Measurements from ENCODE around the gene KLHL28. TPM values are rescaled to one million over a fixed set of nuclear protein-coding genes. Genes with fewer than 3 reads are reported as not detected.
A peak's percentile ranks its signal among the peaks of the same experiment; 100 is the strongest.
"Not testable (repeated sequence)": the region's sequence is repeated elsewhere in the genome, so short reads cannot be mapped to it uniquely, and the experiment has no call there.

Gene KLHL28
- total RNA-seq, 2 experiments from 2014 or later, result 16.8 to 17.6 TPM

GRCh38 chr14:44910821-44911220, 50.9 kb downstream of the KLHL28 start:
- DNase-seq, result no peak
- Mint-ChIP-seq H3K27me3 (peaks cover 31% of the 10 kb centered on the region), H3K27ac (no peak overlapping the region), H3K36me3 (ENCODE audit: low read depth) (peaks cover 7% of the 10 kb centered on the region), H3K9me3 (no peaks in the 10 kb centered on the region), H3K4me1 (peaks cover 4% of the 10 kb centered on the region), H3K4me3 (no peak overlapping the region)
- ChIA-PET POLR2A (no interaction called here), CTCF (no interaction called here)

- peaks cover 2% of the 10 kb centered on the region for H3K27me3 Mint-ChIP-seq
- no peak overlapping the region for H3K27ac Mint-ChIP-seq
- DNase-seq, result no peak
- peaks cover 14% of the 10 kb centered on the region for H3K4me1 Mint-ChIP-seq
- POLR2A ChIA-PET, result interaction anchor here (0.6 kb wide), 1 partner anchor 206 kb away, joined by 14 read pairs; no protein-coding TSS in a partner anchor
- CTCF ChIA-PET, result interaction anchor here (0.8 kb wide), 1 partner anchor 207 kb away, joined by 3 read pairs; no protein-coding TSS in a partner anchor
- no peaks in the 10 kb centered on the region for H3K36me3 Mint-ChIP-seq (ENCODE audit: low read depth)
- no peaks in the 10 kb centered on the region for H3K9me3 Mint-ChIP-seq
- H3K4me3 Mint-ChIP-seq, result no peak overlapping the region
Measured at GRCh38 chr14:44901696-44902095, 60.1 kb downstream of the KLHL28 start.

- no peak for DNase-seq
- H3K27ac Mint-ChIP-seq, result no peak overlapping the region
- peak overlapping the region; percentile 87 for H3K4me3 Mint-ChIP-seq
- H3K9me3 Mint-ChIP-seq, result peaks cover 5% of the 10 kb centered on the region
- peaks cover 5% of the 10 kb centered on the region for H3K36me3 Mint-ChIP-seq (ENCODE audit: low read depth)
- peaks cover 2% of the 10 kb centered on the region for H3K27me3 Mint-ChIP-seq
- H3K4me1 Mint-ChIP-seq, result peaks cover 20% of the 10 kb centered on the region
- CTCF ChIA-PET, result interaction anchor here (1.6 kb wide), 1 partner anchor 63 kb away, joined by 3 read pairs; the partner anchor contains the start of genes KLHL28 and TOGARAM1
- POLR2A ChIA-PET, result no interaction called here
Measured at GRCh38 chr14:44898551-44898950, 63.2 kb downstream of the KLHL28 start.

- Mint-ChIP-seq H3K36me3 (ENCODE audit: low read depth) (peaks cover 5% of the 10 kb centered on the region), H3K27ac (peak overlapping the region; percentile 72), H3K4me3 (peak overlapping the region; percentile 87), H3K27me3 (peaks cover 2% of the 10 kb centered on the region), H3K4me1 (peaks cover 21% of the 10 kb centered on the region), H3K9me3 (peaks cover 7% of the 10 kb centered on the region)
- POLR2A ChIA-PET, result no interaction called here
- CTCF ChIA-PET, result interaction anchor here (1.6 kb wide), 1 partner anchor 64 kb away, joined by 3 read pairs; the partner anchor contains the start of genes KLHL28 and TOGARAM1
- no peak for DNase-seq
Measured at GRCh38 chr14:44897845-44898151, 63.9 kb downstream of the KLHL28 start.

- Mint-ChIP-seq H3K36me3 (ENCODE audit: low read depth) (peaks cover 5% of the 10 kb centered on the region), H3K27ac (peak overlapping the region; percentile 94), H3K9me3 (peaks cover 12% of the 10 kb centered on the region), H3K4me3 (peak overlapping the region; percentile 87), H3K27me3 (peaks cover 2% of the 10 kb centered on the region), H3K4me1 (peaks cover 25% of the 10 kb centered on the region)
- ChIA-PET CTCF (interaction anchor here (1.2 to 1.6 kb wide), 2 partner anchors 64 to 239 kb away, joined by 3 read pairs; partner anchors contain the start of genes KLHL28 and TOGARAM1), POLR2A (no interaction called here)
- peak; percentile 98 for DNase-seq
Measured at GRCh38 chr14:44897041-44897844, 64.5 kb downstream of the KLHL28 start.

- ChIA-PET CTCF (interaction anchor here (1.2 kb wide), 1 partner anchor 240 kb away, joined by 3 read pairs; no protein-coding TSS in a partner anchor), POLR2A (no interaction called here)
- H3K4me1 Mint-ChIP-seq, result peaks cover 31% of the 10 kb centered on the region
- peaks cover 18% of the 10 kb centered on the region for H3K9me3 Mint-ChIP-seq
- peaks cover 2% of the 10 kb centered on the region for H3K27me3 Mint-ChIP-seq
- no peak for DNase-seq
- peak overlapping the region; percentile 87 for H3K4me3 Mint-ChIP-seq
- H3K27ac Mint-ChIP-seq, result peak overlapping the region; percentile 94
- peaks cover 5% of the 10 kb centered on the region for H3K36me3 Mint-ChIP-seq (ENCODE audit: low read depth)
Measured at GRCh38 chr14:44896275-44897040, 65.3 kb downstream of the KLHL28 start.

- POLR2A ChIA-PET, result no interaction called here
- no peak for DNase-seq
- peaks cover 5% of the 10 kb centered on the region for H3K36me3 Mint-ChIP-seq (ENCODE audit: low read depth)
Measured at GRCh38 chr14:44895716-44896115, 66.0 kb downstream of the KLHL28 start.

GRCh38 chr14:44893535-44893934, 68.2 kb downstream of the KLHL28 start:
- H3K36me3 Mint-ChIP-seq (ENCODE audit: low read depth), result peaks cover 5% of the 10 kb centered on the region
- H3K4me1 Mint-ChIP-seq, result peaks cover 28% of the 10 kb centered on the region
- no peak for DNase-seq
- ChIA-PET CTCF (no interaction called here), POLR2A (no interaction called here)
- no peaks in the 10 kb centered on the region for H3K27me3 Mint-ChIP-seq
- no peak overlapping the region for H3K27ac Mint-ChIP-seq
- H3K9me3 Mint-ChIP-seq, result peaks cover 21% of the 10 kb centered on the region
- no peak overlapping the region for H3K4me3 Mint-ChIP-seq

More at GRCh38 chr14:44895716-44896115, 66.0 kb downstream of the KLHL28 start:
- Mint-ChIP-seq H3K9me3 (peaks cover 18% of the 10 kb centered on the region), H3K4me3 (no peak overlapping the region), H3K27me3 (peaks cover 2% of the 10 kb centered on the region), H3K27ac (no peak overlapping the region), H3K4me1 (peaks cover 31% of the 10 kb centered on the region)
- CTCF ChIA-PET, result no interaction called here

- CTCF ChIA-PET; H3K27me3 Mint-ChIP-seq; H3K36me3 Mint-ChIP-seq (ENCODE audit: low read depth); H3K27ac Mint-ChIP-seq; POLR2A ChIA-PET; DNase-seq; H3K4me3 Mint-ChIP-seq: not testable (repeated sequence)
- Mint-ChIP-seq H3K9me3 (peaks cover 25% of the 10 kb centered on the region), H3K4me1 (peaks cover 19% of the 10 kb centered on the region)
Measured at GRCh38 chr14:44891726-44892372, 69.9 kb downstream of the KLHL28 start.

GRCh38 chr14:44889595-44890471, 71.9 kb downstream of the KLHL28 start:
- ChIA-PET POLR2A (no interaction called here), CTCF (no interaction called here)
- no peak for DNase-seq
- peaks cover 11% of the 10 kb centered on the region for H3K4me1 Mint-ChIP-seq
- H3K36me3 Mint-ChIP-seq (ENCODE audit: low read depth), result no peaks in the 10 kb centered on the region
- H3K27me3 Mint-ChIP-seq, result no peaks in the 10 kb centered on the region
- H3K27ac Mint-ChIP-seq, result no peak overlapping the region
- H3K4me3 Mint-ChIP-seq, result no peak overlapping the region
- peaks cover 20% of the 10 kb centered on the region for H3K9me3 Mint-ChIP-seq

GRCh38 chr14:44887596-44887955, 74.2 kb downstream of the KLHL28 start:
- ChIA-PET POLR2A (no interaction called here), CTCF (no interaction called here)
- peaks cover 22% of the 10 kb centered on the region for H3K9me3 Mint-ChIP-seq
- no peak for DNase-seq
- peaks cover 8% of the 10 kb centered on the region for H3K4me1 Mint-ChIP-seq
- no peak overlapping the region for H3K27ac Mint-ChIP-seq
- peaks cover 2% of the 10 kb centered on the region for H3K27me3 Mint-ChIP-seq
- no peak overlapping the region for H3K4me3 Mint-ChIP-seq
- H3K36me3 Mint-ChIP-seq (ENCODE audit: low read depth), result no peaks in the 10 kb centered on the region

- Mint-ChIP-seq H3K36me3 (ENCODE audit: low read depth) (peaks cover 1% of the 10 kb centered on the region), H3K4me1 (peaks cover 4% of the 10 kb centered on the region), H3K27me3 (peaks cover 2% of the 10 kb centered on the region), H3K4me3 (no peak overlapping the region), H3K27ac (no peak overlapping the region), H3K9me3 (peaks cover 22% of the 10 kb centered on the region)
- ChIA-PET CTCF (no interaction called here), POLR2A (no interaction called here)
- no peak for DNase-seq
Measured at GRCh38 chr14:44886860-44887595, 74.7 kb downstream of the KLHL28 start.

All from activated CD4-positive, alpha-beta T cell treated with anti-CD3 and anti-CD28 coated beads, Interleukin-2, amount 10 ng/mL, durations not matched to agents 7 days and 5 days (primary cell).